ENCODE results near the gene DENND4A. TPM values are rescaled to one million over a fixed set of nuclear protein-coding genes. Genes with fewer than 3 reads are reported as not detected.
A peak's percentile ranks its signal among the peaks of the same experiment; 100 is the strongest.

The DENND4A gene
- total and polyA plus RNA-seq, 9 of the 15 experiments (the other 6 are each of a cell fraction or from before 2014, with no cell fraction given), result 6.8 to 32.3 (median 19.9) TPM

GRCh38 chr15:65791335-65792137 lies 557 bp downstream of the DENND4A start (continued):
- TF ChIP-seq ZNF512 (tag; IDR thresholded peaks at IDR 0.05), result no peak
- TF ChIP-seq RCOR1 (IDR thresholded peaks at IDR 0.05; ENCODE audit: borderline replicate concordance in 1 of 2, low read depth in 2 of 2, low read length in 2 of 2), result peak in 1 of 2 experiments; percentile 34; a peak in 1 of 4 replicates
- TF ChIP-seq FOXK2 (conservative IDR thresholded peaks at IDR 0.05 in 1 of 2, IDR thresholded peaks at IDR 0.05 in 1 of 2; ENCODE audit: low read depth in 2 of 2), result peak; percentile 9 to 10; a peak in 1 of 4 replicates
- no peak for TF ChIP-seq MAFF (IDR thresholded peaks at IDR 0.05; ENCODE audit: low read length)
- TF ChIP-seq ZBTB17 (CRISPR knock-in tag; IDR thresholded peaks at IDR 0.05), result no peak
- no peak for TF ChIP-seq ZNF318 (IDR thresholded peaks at IDR 0.05; ENCODE audit: borderline replicate concordance in 1 of 2, low read depth in 1 of 2)
- no peak for TF ChIP-seq KLF1 (tag; IDR thresholded peaks at IDR 0.05)
- TF ChIP-seq IRF9 (tag; IDR thresholded peaks at IDR 0.05), result no peak
- 0 out of 2 replicates have a peak, but pooled peaks have one; percentile 0 for TF ChIP-seq HMGXB4 (CRISPR knock-in tag; IDR thresholded peaks at IDR 0.05)
- TF ChIP-seq ZFP30 (CRISPR knock-in tag; IDR thresholded peaks at IDR 0.05; ENCODE audit: borderline replicate concordance), result no peak
- no peak for TF ChIP-seq ZNF280A (IDR thresholded peaks at IDR 0.05; ENCODE audit: low read depth, partially characterized antibody)
